HepG2 (cell line): ENCODE data around the gene ZMIZ1. TPM values are rescaled to one million over a fixed set of nuclear protein-coding genes. Genes with fewer than 3 reads are reported as not detected.

Experiments
- ATRX ChIP-seq: sonication (generic); formaldehyde crosslinking; IDR thresholded peaks from 2 replicates; pipeline ENCODE4 v1.4.0; 2020; ENCODE audit warnings: missing genetic modification reagents, borderline replicate concordance
- IRF9 ChIP-seq: sonication (generic); formaldehyde crosslinking; IDR thresholded peaks from 2 replicates; pipeline ENCODE4 v1.8.0; 2022; ENCODE audit warnings: missing genetic modification reagents, mild to moderate bottlenecking, borderline replicate concordance
- ISL2 ChIP-seq: sonication (generic); formaldehyde crosslinking; IDR thresholded peaks from 2 replicates; pipeline ENCODE4 v1.5.0; 2020; ENCODE audit warnings: missing genetic modification reagents
- MED1 ChIP-seq: sonication (generic); formaldehyde crosslinking; IDR thresholded peaks from 2 replicates; pipeline ENCODE4 v1.4.0; 2020; ENCODE audit warnings: missing genetic modification reagents
- MYNN ChIP-seq: sonication (generic); formaldehyde crosslinking; IDR thresholded peaks from 2 replicates; pipeline ENCODE4 v1.4.0; 2020; ENCODE audit warnings: mild to moderate bottlenecking, low read depth, missing genetic modification reagents
- NFIB ChIP-seq: sonication (generic); formaldehyde crosslinking; IDR thresholded peaks from 2 replicates; pipeline ENCODE4 v1.9.0; 2021; ENCODE audit warnings: missing genetic modification reagents, mild to moderate bottlenecking, borderline replicate concordance
- NR2F6 ChIP-seq, 2 experiments: IDR thresholded peaks; 2 replicates each; pipeline ENCODE4 v1.6.1; 2016; ENCODE audit warnings: antibody characterized with exemption in 1 of 2, mild to moderate bottlenecking in 1 of 2
- THRA ChIP-seq: sonication (generic); formaldehyde crosslinking; IDR thresholded peaks from 2 replicates; pipeline ENCODE4 v1.4.0; 2020; ENCODE audit warnings: missing genetic modification reagents, borderline replicate concordance
- ZFP36L1 ChIP-seq: sonication (generic); formaldehyde crosslinking; IDR thresholded peaks from 2 replicates; pipeline ENCODE4 v1.8.0; 2022; ENCODE audit warnings: mild to moderate bottlenecking, missing genetic modification reagents, moderate library complexity
- ZNF274 ChIP-seq: sonication (generic); formaldehyde crosslinking; IDR thresholded peaks from 2 replicates; pipeline ENCODE4 v1.5.1; 2020; ENCODE audit warnings: mild to moderate bottlenecking, missing genetic modification reagents
- ZNF280D ChIP-seq: sonication (generic); formaldehyde crosslinking; IDR thresholded peaks from 2 replicates; pipeline ENCODE4 v1.5.1; 2020; ENCODE audit warnings: mild to moderate bottlenecking, missing genetic modification reagents
- ZNF329 ChIP-seq: sonication (generic); formaldehyde crosslinking; IDR thresholded peaks from 2 replicates; pipeline ENCODE4 v1.9.0; 2021; ENCODE audit warnings: low read depth, mild to moderate bottlenecking, missing genetic modification reagents
- ZNF432 ChIP-seq: sonication (generic); formaldehyde crosslinking; IDR thresholded peaks from 2 replicates; pipeline ENCODE4 v1.5.0; 2020; ENCODE audit warnings: missing genetic modification reagents, mild to moderate bottlenecking, borderline replicate concordance
- ZNF441 ChIP-seq: sonication (generic); formaldehyde crosslinking; IDR thresholded peaks from 2 replicates; pipeline ENCODE4 v1.7.0; 2021; ENCODE audit warnings: missing genetic modification reagents, borderline replicate concordance
- ZNF484 ChIP-seq: sonication (generic); formaldehyde crosslinking; IDR thresholded peaks from 2 replicates; pipeline ENCODE4 v1.5.1; 2020; ENCODE audit warnings: mild to moderate bottlenecking, low read depth, missing genetic modification reagents, borderline replicate concordance
- ZNF510 ChIP-seq: sonication (generic); formaldehyde crosslinking; IDR thresholded peaks from 2 replicates; pipeline ENCODE4 v1.4.0; 2020; ENCODE audit warnings: low read depth, mild to moderate bottlenecking, missing genetic modification reagents
- ZNF615 ChIP-seq: sonication (generic); formaldehyde crosslinking; IDR thresholded peaks from 2 replicates; pipeline ENCODE4 v1.5.0; 2020; ENCODE audit warnings: mild to moderate bottlenecking, missing genetic modification reagents, borderline replicate concordance
- ZNF687 ChIP-seq: sonication (generic); formaldehyde crosslinking; IDR thresholded peaks from 2 replicates; pipeline ENCODE4 v1.5.1; 2020; ENCODE audit warnings: mild to moderate bottlenecking, missing genetic modification reagents, moderate library complexity
- ZNF703 ChIP-seq: sonication (generic); formaldehyde crosslinking; IDR thresholded peaks from 2 replicates; pipeline ENCODE4 v1.5.1; 2020; ENCODE audit warnings: missing genetic modification reagents, mild to moderate bottlenecking, moderate library complexity, borderline replicate concordance
- ZNF788 ChIP-seq: sonication (generic); formaldehyde crosslinking; IDR thresholded peaks from 2 replicates; pipeline ENCODE4 v1.5.0; 2020; ENCODE audit warnings: mild to moderate bottlenecking, missing genetic modification reagents, borderline replicate concordance
- polyA plus RNA-seq, 8 experiments: library from polyadenylated mRNA; depleted of rRNA in 3 of 8; stranded (reverse) in 7 of 8; unstranded in 1 of 8; fragments of >200 nt; fragmentation: Illumina TruSeq in 4 of 8; extraction: Trizol in 4 of 8; gene quantifications; 2 replicates each; pipeline versions ENCODE4 v1.2.1 to v1.2.3, GENCODE V29; 2011 to 2016; ENCODE audit warnings: low read depth in 4 of 8, missing spikeins in 1 of 8, mixed read lengths in 1 of 8; ENCODE audit not compliant: insufficient read depth in 1 of 8
- total RNA-seq, 5 experiments: library from RNA; depleted of rRNA; stranded (reverse); fragments of >200 nt; fragmentation: Illumina TruSeq; extraction: Trizol; gene quantifications; 2 replicates each; pipeline ENCODE4 v1.2.3, GENCODE V29; 2016; ENCODE audit warnings: low read depth in 1 of 5

Gene ZMIZ1
- total and polyA plus RNA-seq, 2 of the 13 experiments (the other 11 are each of a cell fraction or from before 2014, with no cell fraction given), result 5.3 to 10.2 TPM

- TF ChIP-seq THRA (CRISPR knock-in tag), result peak; percentile 78; the same call in 1 of the 2 replicates
- peak; percentile 98 for TF ChIP-seq MED1 (CRISPR knock-in tag)
- TF ChIP-seq ATRX (CRISPR knock-in tag), result no peak
- no peak for TF ChIP-seq ZNF280D
- no peak for TF ChIP-seq ZNF703 (CRISPR knock-in tag)
- no peak for TF ChIP-seq IRF9 (CRISPR knock-in tag)
- peak; percentile 71; the same call in 1 of the 2 replicates for TF ChIP-seq ISL2 (CRISPR knock-in tag)
- no peak for TF ChIP-seq ZNF274 (CRISPR knock-in tag)
- no peak for TF ChIP-seq ZNF510
- no peak for TF ChIP-seq MYNN (CRISPR knock-in tag)
- no peak for TF ChIP-seq ZNF484 (CRISPR knock-in tag)
- TF ChIP-seq NR2F6 (IDR thresholded peaks at IDR 0.05), result no peak
- TF ChIP-seq NR2F6 (CRISPR knock-in tag; IDR thresholded peaks at IDR 0.05), result peak; percentile 76
- no peak for TF ChIP-seq ZFP36L1 (CRISPR knock-in tag)
- TF ChIP-seq NFIB (CRISPR knock-in tag), result no peak
- TF ChIP-seq ZNF687 (CRISPR knock-in tag), result peak; percentile 99
- no peak for TF ChIP-seq ZNF615 (CRISPR knock-in tag)
- TF ChIP-seq ZNF788 (CRISPR knock-in tag), result peak; percentile 61; the same call in 1 of the 2 replicates
- no peak for TF ChIP-seq ZNF432 (CRISPR knock-in tag)
- no peak for TF ChIP-seq ZNF329 (CRISPR knock-in tag)
- no peak; the same call in 1 of the 2 replicates for TF ChIP-seq ZNF441
These were observed 108.3 kb downstream of the ZMIZ1 start (continued) for GRCh38 chr10:79176949-79177602.
